GM18868 (cell line): Measurements from ENCODE around the gene ARHGAP27.
"Not testable (repeated sequence)": the region's sequence is repeated elsewhere in the genome, so short reads cannot be mapped to it uniquely, and the experiment has no call there.

Experiments used
- ATAC-seq: cut with Tn5 transposase; IDR thresholded peaks from one replicate; pipeline ENCODE4 v1.9.1; 2021; ENCODE audit warnings: mild to moderate bottlenecking, moderate library complexity; ENCODE audit not compliant: unreplicated experiment

The ARHGAP27 gene

DNA sequence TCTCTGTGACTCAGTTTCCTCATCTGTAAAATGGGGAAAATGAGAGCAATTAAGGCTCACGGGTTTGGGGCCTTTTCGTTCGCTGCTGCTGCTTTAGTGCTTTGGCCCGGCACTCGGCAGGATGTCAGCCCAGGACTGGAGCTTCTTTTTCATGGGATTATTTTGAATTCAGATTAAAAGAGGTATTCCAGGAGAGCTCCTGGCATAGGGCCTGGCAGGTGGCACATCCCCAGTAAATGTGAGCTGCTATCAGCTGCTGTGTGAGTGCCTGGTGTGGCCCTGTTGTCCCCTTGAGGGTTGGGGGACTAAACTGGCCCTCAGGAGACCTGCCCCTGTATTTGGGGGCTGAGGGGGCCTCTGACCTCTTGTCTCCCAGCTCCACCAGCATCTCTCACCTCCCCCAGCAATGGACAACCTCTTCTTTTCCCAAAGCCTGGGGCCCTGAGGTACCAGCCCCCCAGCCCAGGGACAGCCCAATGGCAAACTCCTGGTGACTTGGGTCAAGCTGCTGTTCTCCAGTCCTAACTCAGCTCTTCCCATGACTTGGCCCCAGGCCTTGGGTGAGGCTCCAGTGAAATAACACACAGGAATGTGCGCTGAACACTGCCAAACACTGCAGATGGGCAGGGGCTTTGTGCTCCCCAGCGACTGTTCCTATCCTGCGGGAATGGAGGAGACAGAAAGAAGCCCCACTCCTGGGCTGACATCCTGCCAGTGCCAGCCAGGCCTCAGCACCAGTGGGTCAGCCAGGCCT is 14.4 kb upstream of the ARHGAP27 start:
- ATAC-seq, result not testable (repeated sequence)

DNA sequence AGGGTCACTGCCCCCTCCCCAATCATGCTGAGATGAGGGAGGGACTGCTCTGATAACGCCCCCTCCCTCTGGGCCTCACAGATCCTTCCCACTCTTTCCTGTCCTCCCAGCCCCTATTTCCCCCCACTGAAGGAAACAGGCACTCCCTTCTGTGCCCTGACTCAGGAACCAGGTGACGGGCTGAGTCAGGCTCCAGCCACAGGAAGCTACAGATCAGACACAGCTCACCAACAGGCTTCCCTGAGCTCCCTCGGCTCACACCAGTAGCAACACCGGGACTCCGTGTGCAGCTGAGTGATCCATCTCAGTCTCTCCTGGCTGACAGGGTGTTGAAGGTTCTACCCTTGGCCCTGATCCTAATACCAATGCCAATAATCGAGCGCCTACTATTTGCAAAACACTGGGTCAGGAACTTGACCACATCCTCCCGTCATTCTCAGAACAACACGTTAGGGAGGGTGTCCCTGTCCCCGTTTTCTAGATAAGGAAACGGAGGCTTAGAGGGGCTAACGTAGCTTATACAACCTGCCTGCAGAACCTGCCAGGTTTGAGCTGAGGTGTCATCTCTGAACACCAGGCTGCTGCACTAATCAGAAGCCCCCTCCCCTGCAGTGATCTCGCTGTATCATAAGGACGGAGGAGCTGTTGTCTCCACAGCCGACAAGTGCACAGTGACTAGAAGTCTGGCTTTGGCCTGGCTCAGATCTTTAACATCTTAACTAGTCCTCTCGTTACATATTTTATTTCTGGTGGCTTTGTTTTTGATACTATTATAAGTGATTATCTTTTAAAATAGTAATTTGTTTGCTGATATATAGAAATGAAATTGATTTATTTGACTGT is 13.5 kb upstream of the ARHGAP27 start:
- ATAC-seq, result not testable (repeated sequence)

- ATAC-seq, result not testable (repeated sequence)
These were observed 12.5 kb upstream of the ARHGAP27 start for GRCh38 chr17:45444856-45445820.

GRCh38 chr17:45444301-45444700 is 11.6 kb upstream of the ARHGAP27 start:
- ATAC-seq, result not testable (repeated sequence)

- not testable (repeated sequence) for ATAC-seq
These were observed 10.9 kb upstream of the ARHGAP27 start for GRCh38 chr17:45443371-45444260.

DNA sequence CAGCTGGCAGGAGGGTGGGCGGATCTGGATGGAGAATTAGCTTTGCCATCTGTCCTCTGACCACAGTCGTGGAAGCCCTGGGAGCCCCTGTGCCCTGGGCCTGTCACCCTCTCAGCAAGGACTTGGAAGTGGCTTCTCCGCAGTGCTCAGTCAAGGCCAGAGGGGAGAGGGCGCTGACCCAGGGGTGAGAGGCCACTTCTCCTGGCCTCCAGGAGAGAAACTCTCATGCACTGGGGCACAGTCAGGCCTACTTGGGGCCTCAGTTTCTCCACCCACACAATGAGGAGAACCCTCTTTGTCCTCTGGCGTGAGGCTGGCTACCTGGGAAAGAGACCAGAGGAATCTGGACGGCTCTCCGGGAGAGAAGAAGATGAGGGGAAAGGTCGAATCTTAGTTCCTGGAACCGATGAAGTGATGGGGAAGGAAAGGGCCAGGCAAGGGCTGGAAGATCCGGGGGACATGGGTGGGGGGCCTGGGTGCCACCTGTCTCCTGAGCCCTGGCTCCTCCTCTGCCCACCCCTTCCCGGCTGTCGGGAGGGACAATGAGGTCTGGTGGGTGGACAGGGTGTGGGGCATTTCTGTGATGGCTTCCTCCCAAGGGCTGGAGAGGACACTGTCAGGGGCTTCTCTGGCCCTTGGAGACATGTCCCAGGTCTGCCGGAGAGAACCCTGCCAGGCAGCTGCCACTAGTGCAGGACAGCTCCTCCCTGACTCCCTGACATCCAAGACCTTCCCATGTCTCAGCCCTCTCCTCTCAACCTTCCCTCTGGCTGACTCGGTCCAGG is 9.0 kb upstream of the ARHGAP27 start:
- no peak for ATAC-seq

DNA sequence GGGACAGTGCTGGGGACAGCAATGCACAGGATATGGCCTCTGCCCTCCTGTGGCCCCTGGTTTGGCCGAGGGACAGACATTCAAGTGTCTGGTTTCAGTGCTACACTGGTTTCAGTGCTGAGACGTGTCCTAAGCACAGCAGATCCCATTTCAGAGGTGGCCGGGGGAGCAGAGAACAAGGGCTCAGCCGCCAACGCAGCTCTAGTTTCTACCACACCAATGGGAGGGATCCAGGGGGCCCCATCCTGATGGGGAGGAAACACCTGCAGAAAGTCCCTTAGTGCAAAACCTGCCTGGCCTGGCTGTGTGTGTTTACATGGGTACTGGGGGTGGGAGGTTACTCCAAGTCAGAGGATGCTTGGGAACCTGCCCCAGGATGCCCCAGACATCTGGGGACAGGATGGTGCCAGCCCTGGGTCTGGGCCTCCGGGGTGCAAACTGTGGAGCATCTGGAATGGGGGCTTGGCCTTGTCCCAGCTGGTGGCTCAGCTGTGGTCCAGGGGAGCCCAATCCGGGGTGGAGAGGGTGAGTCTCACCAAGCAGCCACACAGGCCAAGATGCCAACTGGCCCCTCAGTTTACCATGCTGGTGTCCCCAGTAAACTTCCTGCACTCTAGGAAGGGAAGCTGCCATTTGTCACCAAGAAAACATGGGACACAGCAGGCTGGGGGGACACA is 8.3 kb upstream of the ARHGAP27 start:
- ATAC-seq, result peak; percentile 58

DNA sequence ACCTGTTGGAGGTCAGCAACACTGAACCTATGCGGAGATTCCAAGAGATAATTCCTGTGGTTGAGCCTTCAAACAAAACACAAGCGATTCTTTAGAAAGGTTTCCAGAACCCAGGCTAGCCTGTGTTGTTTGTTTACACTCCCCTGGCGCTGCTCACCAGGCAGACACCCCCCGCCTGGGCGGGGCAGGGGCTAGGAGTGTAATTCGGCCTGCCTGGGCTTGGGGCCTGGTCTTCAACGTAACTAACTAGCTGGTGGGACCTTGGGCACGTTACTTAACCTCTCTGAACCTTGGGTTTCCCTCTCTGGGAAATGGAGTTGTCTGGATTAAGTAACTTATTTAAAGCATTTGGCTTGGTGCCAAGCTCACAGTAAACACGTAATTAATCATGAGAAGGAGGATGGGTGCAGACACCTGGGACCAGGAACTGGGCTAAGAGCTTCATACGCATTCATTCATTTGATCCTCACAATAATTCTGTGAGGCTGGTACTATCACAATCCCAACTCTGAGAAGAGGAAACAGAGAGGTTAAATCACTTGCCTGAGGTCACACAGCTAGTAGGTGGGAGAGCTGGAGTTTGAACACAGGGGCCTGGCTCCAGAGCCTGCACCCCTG is 7.6 kb upstream of the ARHGAP27 start:
- no peak for ATAC-seq

- ATAC-seq, result no peak
These were observed 6.4 kb upstream of the ARHGAP27 start for GRCh38 chr17:45438931-45439610.

- ATAC-seq, result no peak
These were observed 5.0 kb upstream of the ARHGAP27 start for GRCh38 chr17:45437465-45438283.

- no peak for ATAC-seq
These were observed 4.2 kb upstream of the ARHGAP27 start for GRCh38 chr17:45436625-45437464.

- ATAC-seq, result no peak
These were observed 3.5 kb upstream of the ARHGAP27 start for GRCh38 chr17:45436161-45436560.

GRCh38 chr17:45435481-45435880 is 2.8 kb upstream of the ARHGAP27 start:
- ATAC-seq, result no peak

- no peak for ATAC-seq
These were observed 477 bp upstream of the ARHGAP27 start for GRCh38 chr17:45433159-45433535.

DNA sequence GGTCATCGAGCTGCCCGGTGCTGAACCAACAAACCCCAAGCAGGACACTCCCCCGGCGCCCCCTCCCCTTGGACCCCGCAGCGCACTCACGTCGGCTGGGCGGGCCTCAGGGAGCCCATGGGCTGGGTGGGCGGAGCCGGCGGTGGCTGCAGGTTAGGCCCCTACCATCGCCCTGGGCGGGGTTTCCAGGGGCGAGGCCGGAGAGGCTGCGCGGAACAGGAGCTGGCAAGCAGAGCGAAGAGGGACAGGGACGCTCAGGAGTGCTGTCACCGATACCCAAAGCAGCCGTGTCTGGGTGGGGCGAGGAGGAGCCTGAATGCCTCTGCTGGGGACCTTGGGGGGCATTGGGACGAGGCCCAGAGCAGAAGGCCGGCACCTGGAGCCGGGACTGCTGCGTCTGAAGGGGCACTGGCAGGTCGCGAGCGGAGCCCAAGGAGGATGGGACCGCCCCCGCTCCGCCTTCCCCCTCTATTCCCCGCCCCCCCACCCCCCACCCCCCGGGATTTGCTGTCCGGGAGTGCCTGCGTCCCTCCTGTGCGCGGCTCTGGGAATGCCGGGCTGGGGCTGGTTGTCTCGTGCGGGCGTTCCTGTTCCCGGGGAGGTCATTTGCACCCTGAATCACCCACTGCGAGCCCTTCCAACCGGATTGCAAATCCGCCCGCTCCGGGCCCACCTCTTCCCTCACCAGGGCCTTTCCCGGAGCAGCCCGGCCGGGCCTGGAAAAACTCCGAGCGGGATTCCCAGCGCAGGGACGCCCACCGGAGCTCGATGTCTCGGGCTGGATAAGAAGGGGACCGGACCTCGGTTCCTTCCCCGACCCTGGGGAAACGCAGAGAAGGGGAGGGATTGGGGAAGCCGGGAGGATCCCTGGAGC is 902 bp downstream of the ARHGAP27 start:
- peak; percentile 42 for ATAC-seq
